NCI-H2227 (cell line): ENCODE data around the gene SCARF1.

Source experiments
- DNase-seq: peaks from one replicate; lab custom pipeline; 2025; ENCODE audit not compliant: unreplicated experiment; lab: John Stamatoyannopoulos, UW

The SCARF1 gene

DNA sequence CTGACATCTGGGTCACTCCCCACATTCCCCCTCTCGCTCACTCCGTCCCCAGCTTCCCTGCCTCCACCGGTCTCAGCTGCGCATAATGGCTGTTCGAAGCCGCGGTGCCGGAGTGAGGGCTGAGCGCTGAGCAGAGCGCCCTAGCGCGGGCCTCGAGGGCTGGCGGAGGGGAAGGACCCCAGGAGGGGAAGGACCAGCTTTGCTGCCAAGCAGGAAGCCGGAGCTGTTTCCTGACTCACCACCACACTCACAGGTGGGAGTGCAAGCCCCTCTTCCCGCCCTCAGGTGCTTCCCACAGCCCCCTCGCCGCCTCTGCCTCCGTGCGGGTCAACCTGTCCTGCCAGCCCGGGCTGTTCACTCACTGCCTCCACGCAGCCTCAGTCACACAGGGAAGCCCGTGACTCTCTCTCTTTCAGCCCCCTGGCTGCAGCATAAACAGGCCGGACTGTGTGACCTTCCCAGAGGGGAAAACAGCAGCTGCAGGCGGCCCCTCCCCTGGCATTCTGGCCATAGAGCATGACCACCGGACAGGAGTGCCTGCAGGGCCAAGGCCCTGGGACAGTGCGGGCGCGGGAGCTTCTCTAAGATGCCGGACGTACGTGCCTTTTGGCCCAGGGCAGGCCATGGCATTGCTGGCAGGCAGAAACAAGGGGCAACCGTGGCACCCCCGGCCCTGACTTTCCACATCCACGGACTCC is 40.6 kb downstream of the SCARF1 start:
- DNase-seq, result peak; percentile 8

DNA sequence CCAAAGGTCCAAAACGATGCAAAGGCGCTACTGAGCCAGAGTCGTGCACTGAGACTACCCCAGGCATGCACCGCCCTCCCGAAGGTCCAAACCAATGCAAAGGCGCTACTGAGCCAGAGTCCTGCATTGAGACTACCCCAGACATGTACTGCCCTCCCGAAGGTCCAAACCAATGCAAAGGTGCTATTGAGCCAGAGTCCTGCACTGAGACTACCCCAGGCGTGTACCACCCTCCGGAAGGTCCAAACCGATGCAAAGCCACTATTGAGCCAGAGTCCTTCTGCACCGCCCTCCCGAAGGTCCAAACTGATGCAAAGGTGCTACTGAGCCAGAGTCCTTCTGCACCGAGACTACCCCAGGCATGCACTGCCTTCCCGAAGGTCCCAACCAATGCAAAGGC is 44.0 kb downstream of the SCARF1 start:
- DNase-seq, result no peak

GRCh38 chr17:1598399-1599095 is 47.0 kb downstream of the SCARF1 start:
- no peak for DNase-seq

GRCh38 chr17:1597861-1598342 is 47.6 kb downstream of the SCARF1 start:
- no peak for DNase-seq

GRCh38 chr17:1593630-1593931 is 52.0 kb downstream of the SCARF1 start:
- DNase-seq, result no peak

DNA sequence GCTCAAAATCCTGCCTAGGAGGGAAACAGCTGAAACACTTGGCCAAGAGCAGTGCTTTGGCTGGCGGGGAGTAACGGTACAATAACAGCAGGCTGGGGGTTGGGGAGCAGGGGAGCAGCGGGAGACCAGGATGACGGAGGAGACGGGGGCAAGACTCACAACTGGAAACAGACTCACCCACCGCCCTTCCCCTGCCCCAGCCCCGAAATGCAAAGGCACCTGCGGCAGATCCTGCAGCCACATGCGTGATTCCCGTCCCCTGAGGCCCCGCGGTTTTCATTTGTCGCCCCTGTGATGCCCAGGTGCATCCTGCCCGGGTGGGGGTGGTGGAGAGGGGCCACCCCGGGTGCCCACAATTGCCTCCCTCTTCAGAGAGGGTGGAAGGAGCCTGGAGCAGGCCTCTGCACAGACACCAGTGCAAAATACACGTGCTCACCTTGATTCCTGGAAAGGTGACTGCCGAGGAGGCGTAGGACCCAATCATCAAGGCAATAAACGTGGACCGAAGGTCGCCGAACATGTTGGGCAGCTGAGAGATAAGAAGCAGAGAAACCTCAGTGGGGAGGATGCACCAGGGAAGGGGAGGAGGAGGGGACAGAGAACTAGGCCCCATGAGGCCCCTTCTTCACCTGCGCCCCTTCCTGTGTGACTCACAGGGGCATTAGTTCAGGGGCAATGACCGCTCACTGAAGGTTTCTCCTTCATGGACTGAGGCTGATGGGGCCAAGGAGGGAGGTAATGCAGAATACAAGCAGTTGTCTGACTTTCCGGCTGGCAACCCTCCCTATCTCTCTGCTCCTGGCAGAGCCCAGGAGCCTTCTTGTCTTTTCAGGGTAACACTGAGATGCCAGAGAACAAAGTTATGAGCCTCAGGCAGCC is 52.5 kb downstream of the SCARF1 start:
- no peak for DNase-seq

DNA sequence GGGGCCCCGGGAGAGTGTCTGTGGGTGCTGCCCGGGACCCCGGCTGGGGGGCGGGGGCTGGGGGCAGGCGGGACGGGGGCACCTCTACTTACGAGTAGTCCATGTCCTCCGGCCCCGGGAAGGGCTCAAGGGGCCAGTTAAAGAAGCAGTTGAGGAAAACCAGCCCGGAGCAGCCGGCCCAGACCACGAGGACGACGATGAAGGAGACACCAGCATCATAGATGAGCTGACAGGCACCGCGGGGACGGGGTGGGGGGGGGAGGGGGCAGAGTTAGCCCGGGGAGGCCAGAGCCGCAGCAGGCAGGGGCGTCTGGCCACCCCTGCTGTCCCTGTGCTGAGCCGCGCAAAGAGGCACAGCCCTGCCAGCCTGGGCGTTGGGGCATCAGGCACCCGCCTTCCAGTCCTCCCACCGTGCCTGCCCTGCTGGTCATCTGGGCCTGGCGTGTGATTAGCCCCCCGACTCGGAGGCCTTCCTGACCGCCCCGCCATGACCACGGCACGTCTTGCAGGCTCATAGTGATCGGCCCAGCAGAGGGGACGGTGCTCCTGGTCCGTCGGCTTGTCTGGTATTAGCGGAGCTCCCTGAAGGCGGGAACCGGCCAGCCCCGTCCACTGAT is 54.0 kb downstream of the SCARF1 start:
- DNase-seq, result no peak

GRCh38 chr17:1590747-1591473 is 54.6 kb downstream of the SCARF1 start:
- DNase-seq, result no peak

DNA sequence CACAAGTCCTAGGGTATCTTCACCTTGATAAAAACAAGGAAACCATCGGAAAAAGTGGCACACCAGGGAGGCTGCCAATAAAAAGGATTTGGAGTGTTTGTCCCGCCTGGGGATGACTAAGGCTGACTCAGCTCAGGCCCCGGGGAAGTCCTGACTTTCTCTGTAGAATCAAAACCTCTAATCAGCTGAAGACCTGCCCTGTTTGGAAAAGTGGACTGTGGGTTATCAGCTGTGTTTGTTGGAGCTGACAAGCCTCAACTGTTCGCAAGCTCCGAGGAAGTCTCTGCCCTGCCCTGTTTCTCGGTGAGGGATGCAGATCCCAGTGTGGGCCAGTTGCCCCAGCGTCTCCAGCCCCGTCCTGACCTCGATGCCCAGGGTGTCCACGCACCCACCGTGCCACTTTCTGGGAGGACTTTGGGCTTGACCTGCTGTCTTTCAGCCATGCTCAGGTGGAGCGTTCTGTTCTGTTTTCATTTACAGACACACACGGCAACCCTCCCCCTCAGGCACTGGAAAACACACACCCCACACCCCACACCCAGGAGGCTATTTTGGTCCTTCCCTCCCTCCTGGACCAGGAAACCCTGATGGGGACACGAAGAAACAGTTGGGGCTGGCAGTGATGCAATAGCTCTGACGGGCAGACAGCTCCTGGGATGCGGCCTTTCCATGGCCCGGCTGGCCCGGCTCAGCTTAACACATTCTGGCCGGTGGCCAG is 55.3 kb downstream of the SCARF1 start:
- DNase-seq, result no peak

GRCh38 chr17:1588821-1589585 is 56.5 kb downstream of the SCARF1 start:
- no peak for DNase-seq

GRCh38 chr17:1584167-1584566 is 61.4 kb downstream of the SCARF1 start:
- DNase-seq, result no peak
